Central memory CD4-positive, alpha-beta T cell (primary cell): ENCODE measurements around the gene DAZAP1.

ENCODE experiments used
- DNase-seq: peaks from one replicate; pipeline ENCODE4 v3.0.0; 2022

Gene DAZAP1

GRCh38 chr19:1426736-1427135 is 19.4 kb downstream of the DAZAP1 start:
- DNase-seq, result no peak

GRCh38 chr19:1427221-1427920 is 20.0 kb downstream of the DAZAP1 start:
- DNase-seq, result no peak

- no peak for DNase-seq
Measured at GRCh38 chr19:1428738-1429391, 21.5 kb downstream of the DAZAP1 start.

GRCh38 chr19:1429750-1430149 is 22.4 kb downstream of the DAZAP1 start:
- DNase-seq, result no peak

GRCh38 chr19:1430246-1430645 is 22.9 kb downstream of the DAZAP1 start:
- DNase-seq, result no peak

GRCh38 chr19:1431759-1432506 is 24.5 kb downstream of the DAZAP1 start:
- no peak for DNase-seq

GRCh38 chr19:1432507-1432887 is 25.1 kb downstream of the DAZAP1 start:
- DNase-seq, result no peak

GRCh38 chr19:1433119-1434039 is 26.0 kb downstream of the DAZAP1 start:
- no peak for DNase-seq

GRCh38 chr19:1434040-1434366 is 26.6 kb downstream of the DAZAP1 start:
- DNase-seq, result no peak

- no peak for DNase-seq
Measured at GRCh38 chr19:1434577-1435060, 27.2 kb downstream of the DAZAP1 start.

GRCh38 chr19:1435378-1435989 is 28.1 kb downstream of the DAZAP1 start:
- DNase-seq, result no peak

- DNase-seq, result no peak
Measured at GRCh38 chr19:1437609-1438008, 30.2 kb downstream of the DAZAP1 start.

- DNase-seq, result peak; percentile 94
Measured at GRCh38 chr19:1438035-1438932, 30.9 kb downstream of the DAZAP1 start, which contains the start of gene RPS15. TSS of gene RPS15 (plus strand) at chr19:1438396. CDS start at chr19:1438426, 30 bp downstream.

GRCh38 chr19:1438933-1439354 is 31.6 kb downstream of the DAZAP1 start:
- no peak for DNase-seq

- peak; percentile 21 for DNase-seq
Measured at GRCh38 chr19:1439525-1440417, 32.4 kb downstream of the DAZAP1 start.

GRCh38 chr19:1440418-1440801 is 33.0 kb downstream of the DAZAP1 start:
- no peak for DNase-seq

- no peak for DNase-seq
Measured at GRCh38 chr19:1441022-1441426, 33.6 kb downstream of the DAZAP1 start.

- no peak for DNase-seq
Measured at GRCh38 chr19:1441677-1442438, 34.5 kb downstream of the DAZAP1 start.
